SH-SY5Y (cell line): ENCODE measurements around the gene MAGI2.

ENCODE experiments used
- GATA2 ChIP-seq: IDR thresholded peaks from 2 replicates; pipeline ENCODE4 v1.6.1; 2011; ENCODE audit warnings: mild to moderate bottlenecking, low read depth, low read length
- GATA3 ChIP-seq: IDR thresholded peaks from 2 replicates; pipeline ENCODE4 v1.6.1; 2011; ENCODE audit warnings: low read depth, mild to moderate bottlenecking, low read length, moderate library complexity

GRCh38 chr7:78260826-78261225 lies 1192.6 kb downstream of the MAGI2 start:
- TF ChIP-seq GATA2 (no peak), GATA3 (no peak)
